GM20000 (cell line): ENCODE results near the gene ITGB1BP1.
A peak's percentile ranks its signal among the peaks of the same experiment; 100 is the strongest.

ENCODE experiments used
- DNase-seq: peaks from one replicate; pipeline ENCODE4 v3.0.0; 2012; ENCODE audit warnings: low spot score
- CTCF ChIP-seq: IDR thresholded peaks from 2 replicates; pipeline ENCODE4 v1.5.1; 2012; ENCODE audit warnings: mild to moderate bottlenecking, control low read depth; ENCODE audit errors: extremely low read depth, missing control alignments

Gene ITGB1BP1

DNA sequence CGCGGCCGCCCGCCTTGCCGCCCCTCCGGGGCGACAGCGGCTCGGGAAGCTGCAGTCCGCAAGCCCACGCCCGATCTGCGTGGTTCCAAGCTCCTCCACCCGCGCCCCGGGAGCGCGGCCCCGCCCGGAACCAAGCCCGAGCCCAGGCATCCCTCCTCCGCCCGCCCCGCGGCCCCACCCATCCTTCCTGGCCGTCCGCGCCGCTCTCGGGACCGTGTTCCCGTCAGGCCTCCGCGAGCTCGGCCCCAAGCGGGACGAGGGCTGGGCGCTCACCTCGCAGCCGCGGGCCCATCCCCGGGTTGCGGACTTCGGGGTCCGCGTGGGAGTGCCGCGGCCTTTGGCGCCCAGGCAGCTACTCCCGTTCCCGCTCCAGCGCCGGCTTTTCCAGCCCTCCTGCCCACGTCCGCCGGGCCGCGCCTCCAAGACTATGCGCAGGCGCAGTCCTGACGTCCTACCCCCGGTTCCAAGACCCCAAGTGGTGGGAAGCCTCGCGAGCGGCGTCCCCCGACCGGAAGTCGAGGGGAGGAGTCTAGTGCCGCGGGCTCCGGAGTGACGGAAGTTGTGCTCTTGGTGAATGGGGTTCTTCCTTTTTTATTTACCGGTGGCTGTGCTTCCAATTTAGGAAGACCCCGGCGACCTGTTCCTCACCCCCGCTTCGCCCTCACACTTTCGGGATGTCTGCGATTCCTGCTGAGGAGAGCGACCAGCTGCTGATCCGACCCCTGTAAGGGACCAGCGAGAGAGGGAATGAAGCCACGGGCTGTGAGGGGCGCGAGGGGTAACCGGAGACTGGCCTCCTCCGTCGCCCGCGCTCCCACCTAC lies at the start of gene ITGB1BP1, which contains the start of gene CPSF3:
ITGB1BP1 (minus strand) TSS at position 429 of the 822 bp plus-strand sequence. CDS start 4,831 bp downstream, outside the sequence.
CPSF3 (plus strand) TSS at position 555 of the 822 bp plus-strand sequence; CDS start at position 675, 120 bp downstream.
- no peak for TF ChIP-seq CTCF
- peak; percentile 99 for DNase-seq

DNA sequence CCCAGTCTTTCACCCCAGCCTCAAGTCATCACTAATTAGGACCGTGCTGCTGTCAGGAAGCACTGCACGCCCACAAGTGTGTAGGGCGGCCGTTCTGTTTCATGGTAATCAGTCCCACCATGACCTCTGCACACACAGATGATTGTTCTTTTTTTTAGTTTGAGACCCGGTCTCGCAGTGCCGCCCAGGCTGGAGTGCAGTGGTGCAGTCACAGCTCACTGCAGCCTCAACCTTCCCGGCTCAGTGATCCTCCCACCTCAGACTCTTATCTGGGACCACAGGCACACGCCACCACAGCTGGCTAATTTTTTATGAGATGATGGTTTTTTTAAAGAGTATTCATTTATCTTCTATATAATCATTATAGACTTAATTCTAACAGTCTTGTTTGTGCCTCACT lies 49.2 kb upstream of the ITGB1BP1 start:
- TF ChIP-seq CTCF, result no peak

DNA sequence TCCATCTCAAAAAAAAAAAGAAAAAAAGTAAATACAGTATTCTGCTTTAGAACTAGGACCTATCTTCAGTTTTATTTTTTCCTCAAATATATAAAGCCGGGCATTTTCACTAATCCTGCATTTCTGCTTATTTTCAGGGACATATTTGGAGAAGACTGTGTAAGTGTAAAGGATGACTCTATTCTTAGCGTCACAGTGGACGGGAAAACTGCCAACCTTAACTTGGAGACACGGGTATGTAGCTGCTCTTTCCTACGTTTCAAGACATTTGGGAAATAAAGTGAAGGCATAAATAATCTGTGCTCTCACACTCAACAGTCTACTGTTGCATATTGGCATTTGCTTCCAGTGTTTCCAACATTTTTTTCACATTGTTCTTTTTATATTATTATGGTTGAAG lies 47.9 kb upstream of the ITGB1BP1 start:
- no peak for DNase-seq
- no peak for TF ChIP-seq CTCF

More for the DNA sequence above, 49.2 kb upstream of the ITGB1BP1 start:
- peak; percentile 42 for DNase-seq

DNA sequence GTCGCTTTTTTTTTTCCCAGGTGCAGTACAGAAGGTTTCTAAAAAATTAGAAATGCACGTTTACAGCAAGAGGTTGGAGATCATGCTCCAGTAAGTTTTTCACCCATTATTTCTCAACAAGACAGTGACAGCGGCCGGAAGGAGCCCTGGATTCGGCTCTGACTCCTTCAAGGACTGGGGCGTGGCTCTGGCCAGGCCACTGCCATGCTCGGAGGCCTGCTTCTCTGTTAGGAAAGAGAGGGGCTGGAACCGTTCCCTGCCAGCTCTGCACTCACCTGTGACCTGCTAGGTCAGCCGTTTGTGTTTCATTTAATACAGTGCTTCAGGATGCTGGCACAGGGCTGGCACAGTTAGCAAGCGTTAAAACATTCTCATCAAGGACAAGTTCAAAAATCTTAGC lies 44.4 kb upstream of the ITGB1BP1 start:
- TF ChIP-seq CTCF, result no peak
- DNase-seq, result no peak

- TF ChIP-seq CTCF, result no peak
- DNase-seq, result no peak
These were observed 42.9 kb upstream of the ITGB1BP1 start for GRCh38 chr2:9466147-9466683.

- no peak for TF ChIP-seq CTCF
- DNase-seq, result no peak
These were observed 41.8 kb upstream of the ITGB1BP1 start for GRCh38 chr2:9465170-9465569.

GRCh38 chr2:9463698-9464034 lies 40.3 kb upstream of the ITGB1BP1 start:
- DNase-seq, result no peak
- no peak for TF ChIP-seq CTCF
